ENCODE data around the gene OR6K6. TPM values are rescaled to one million over a fixed set of nuclear protein-coding genes. Genes with fewer than 3 reads are reported as not detected.

OR6K6 gene
- total RNA-seq, 4 donors from 2014 or later, result not detected

DNA sequence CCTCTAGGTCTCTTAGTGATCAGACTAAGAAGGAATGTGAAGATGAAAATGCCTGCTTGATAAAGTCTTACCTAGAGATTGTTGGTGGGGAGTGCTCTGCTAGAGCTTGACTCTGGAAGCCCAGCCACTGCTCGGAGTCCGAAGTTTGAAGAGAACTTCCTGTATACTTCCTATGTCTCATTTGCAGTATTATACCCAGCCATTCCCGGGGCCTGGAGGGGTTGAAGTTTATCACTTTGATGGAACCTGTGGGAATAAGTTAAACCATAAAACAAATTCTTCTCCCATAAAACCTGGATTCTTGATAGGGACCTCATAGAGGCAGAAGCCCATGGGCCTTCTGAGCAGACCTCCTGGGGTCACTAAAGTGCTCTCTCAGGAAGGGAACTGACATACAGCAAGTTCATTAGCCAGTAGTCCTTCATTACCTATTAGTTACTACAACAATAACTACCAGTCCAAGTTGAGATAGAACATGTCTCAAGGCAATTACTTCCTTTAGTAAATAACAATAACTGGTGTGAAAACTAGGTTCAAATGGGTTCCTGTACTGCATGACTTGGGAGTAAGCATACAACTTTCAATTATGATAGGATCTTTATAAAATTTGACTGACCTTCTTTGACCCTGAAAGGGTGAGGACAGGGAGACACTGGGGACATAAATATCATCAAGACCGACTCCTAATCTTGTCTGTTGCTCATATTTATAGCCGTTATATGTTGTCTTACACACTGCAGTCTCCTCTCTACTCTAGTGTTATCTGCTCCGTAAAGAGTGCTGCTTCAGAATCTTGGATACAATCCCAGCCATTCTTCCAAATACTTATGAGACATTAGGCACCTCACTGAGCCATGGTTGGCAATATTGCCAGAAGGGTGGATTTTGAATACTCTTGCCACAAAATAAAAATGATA, 17.7 kb downstream of the OR6K6 start, which contains the start of gene OR6N1:
OR6N1 (minus strand) TSS at position 246 of the 917 bp plus-strand sequence. CDS start 5,513 bp downstream, outside the sequence.
- TF ChIP-seq CTCF (IDR thresholded peaks at IDR 0.05) (no peak), POLR2A (IDR thresholded peaks at IDR 0.05) (no peak)
- intact Hi-C loops (cut with DNase I), result no loop called here
- DNase-seq, result no peak
- Histone ChIP-seq H3K4me1 (no peaks in the 10 kb centered on the region), H3K27ac (no peak within 1 kb of the TSS), H3K36me3 (no peaks in the 10 kb centered on the region), H3K4me3 (no peak within 1 kb of the TSS), H3K27me3 (no peaks in the 10 kb centered on the region), H3K9me3 (no peaks in the 10 kb centered on the region)
- WGBS, 2 donors, result 66 to 71% methylated on average over 5 to 6 of the region's 6 CpGs

- H3K27ac ChIP-seq, result no peak within 1 kb of the TSS
- no peaks in the 10 kb centered on the region for H3K4me1 ChIP-seq
- no peaks in the 10 kb centered on the region for H3K9me3 ChIP-seq
- no peak for TF ChIP-seq POLR2A (IDR thresholded peaks at IDR 0.05)
- TF ChIP-seq CTCF (IDR thresholded peaks at IDR 0.05), result no peak
- intact Hi-C loops (cut with DNase I), result no loop called here
- no peaks in the 10 kb centered on the region for H3K27me3 ChIP-seq
- DNase-seq, result no peak
- H3K4me3 ChIP-seq, result no peak within 1 kb of the TSS
- H3K36me3 ChIP-seq, result no peaks in the 10 kb centered on the region
Observed at GRCh38 chr1:158781104-158781503, 26.6 kb downstream of the OR6K6 start, which contains the start of gene OR6N2. TSS of gene OR6N2 (minus strand) at chr1:158781204. CDS start at chr1:158777635, 3,569 bp downstream.

DNA sequence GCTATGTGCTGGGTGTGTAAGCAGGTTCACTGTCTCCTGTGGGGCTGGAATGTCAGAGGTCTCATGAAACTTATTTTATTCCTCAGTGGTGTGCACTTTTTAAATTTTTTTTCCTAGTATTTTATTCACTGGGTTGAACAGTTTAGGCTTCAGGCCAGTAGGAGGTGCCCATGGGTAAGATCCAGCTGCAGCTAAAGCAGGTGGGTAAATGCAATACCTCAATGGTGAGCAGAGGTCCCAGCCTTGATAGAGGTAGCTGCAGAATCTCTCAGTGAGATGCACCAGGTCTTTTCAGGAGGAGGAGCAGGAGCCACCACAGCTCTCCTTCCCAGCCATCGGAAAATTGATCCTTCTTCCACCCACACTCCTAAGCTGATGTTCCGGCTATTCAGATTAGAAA, 39.1 kb downstream of the OR6K6 start:
- H3K4me1 ChIP-seq, result no peaks in the 10 kb centered on the region
- no peaks in the 10 kb centered on the region for H3K36me3 ChIP-seq
- intact Hi-C loops (cut with DNase I), result no loop called here
- no peak overlapping the region for H3K27ac ChIP-seq
- no peak for DNase-seq
- no peaks in the 10 kb centered on the region for H3K27me3 ChIP-seq
- 77 to 92% methylated on average over 2 of the region's 2 CpGs for WGBS, 2 donors
- H3K4me3 ChIP-seq, result no peak overlapping the region
- H3K9me3 ChIP-seq, result no peaks in the 10 kb centered on the region
- TF ChIP-seq POLR2A (IDR thresholded peaks at IDR 0.05) (no peak), CTCF (IDR thresholded peaks at IDR 0.05) (peak in 1 of 6 experiments; percentile 41)

- 53 to 75% methylated on average over 1 to 3 of the region's 6 CpGs for WGBS, 2 donors
- Histone ChIP-seq H3K27me3 (no peaks in the 10 kb centered on the region), H3K9me3 (no peaks in the 10 kb centered on the region), H3K36me3 (no peaks in the 10 kb centered on the region), H3K4me3 (no peak overlapping the region), H3K27ac (no peak overlapping the region), H3K4me1 (no peaks in the 10 kb centered on the region)
- intact Hi-C loops (cut with DNase I), result no loop called here
- no peak for DNase-seq
- TF ChIP-seq CTCF (IDR thresholded peaks at IDR 0.05) (no peak), POLR2A (IDR thresholded peaks at IDR 0.05) (no peak)
Observed at GRCh38 chr1:158794247-158794646, 39.7 kb downstream of the OR6K6 start.

GRCh38 chr1:158798531-158798930, 44.0 kb downstream of the OR6K6 start:
- Histone ChIP-seq H3K27me3 (no peaks in the 10 kb centered on the region), H3K4me1 (no peaks in the 10 kb centered on the region), H3K9me3 (no peaks in the 10 kb centered on the region), H3K36me3 (no peaks in the 10 kb centered on the region), H3K4me3 (no peak overlapping the region), H3K27ac (no peak overlapping the region)
- no peak for DNase-seq
- 56 to 57% methylated on average over 3 of the region's 3 CpGs for WGBS, 2 donors
- intact Hi-C loops (cut with DNase I), result no loop called here
- TF ChIP-seq CTCF (IDR thresholded peaks at IDR 0.05) (peak in 2 of 6 experiments; percentile 4 to 6), POLR2A (IDR thresholded peaks at IDR 0.05) (no peak)
